Trophoblast cell (in vitro differentiated cells and primary cell): ENCODE results near the gene HDAC7.
A peak's percentile ranks its signal among the peaks of the same experiment; 100 is the strongest.

Experiments used
- DNase-seq, 2 donors: peaks; one replicate each; pipeline ENCODE4 v3.0.0-alpha.2; 2016
- H2AFZ ChIP-seq: 2 replicates; pipeline ENCODE4 v1.6.1; 2013; ENCODE audit warnings: low read length, moderate library complexity, mild to moderate bottlenecking; ENCODE audit not compliant: insufficient read depth, poor library complexity
- H2AK5ac ChIP-seq: 2 replicates; pipeline ENCODE4 v1.6.1; 2013; ENCODE audit warnings: mild to moderate bottlenecking, low read length
- H2BK120ac ChIP-seq: 2 replicates; pipeline ENCODE4 v1.6.1; 2013; ENCODE audit warnings: low read length, mild to moderate bottlenecking, moderate library complexity; ENCODE audit not compliant: insufficient read depth, poor library complexity
- H2BK12ac ChIP-seq: 2 replicates; pipeline ENCODE4 v1.6.1; 2013; ENCODE audit warnings: mild to moderate bottlenecking, low read length, moderate library complexity
- H2BK5ac ChIP-seq: 2 replicates; pipeline ENCODE4 v1.6.1; 2013; ENCODE audit warnings: low read length, low read depth, moderate library complexity, mild to moderate bottlenecking; ENCODE audit not compliant: poor library complexity
- H3K14ac ChIP-seq: 2 replicates; pipeline ENCODE4 v1.6.1; 2013; ENCODE audit warnings: mild to moderate bottlenecking, low read length
- H3K18ac ChIP-seq: 2 replicates; pipeline ENCODE4 v1.6.1; 2013; ENCODE audit warnings: mild to moderate bottlenecking, low read length
- H3K23ac ChIP-seq: 2 replicates; pipeline ENCODE4 v1.6.1; 2013; ENCODE audit warnings: low read length
- H3K27ac ChIP-seq: 2 replicates; pipeline ENCODE4 v1.5.1; 2013; ENCODE audit warnings: low read depth, mild to moderate bottlenecking, inconsistent platforms, low read length, moderate library complexity
- H3K27me3 ChIP-seq: 2 replicates; pipeline ENCODE4 v1.6.1; 2013; ENCODE audit warnings: inconsistent platforms, mild to moderate bottlenecking, low read length, moderate library complexity; ENCODE audit not compliant: insufficient read depth
- H3K36me3 ChIP-seq, 2 experiments: 1 replicate in 1 of 2; 2 replicates in 1 of 2; pipeline ENCODE4 v1.6.1; 2013; ENCODE audit warnings: low read length in 2 of 2, mild to moderate bottlenecking in 2 of 2, moderate library complexity in 1 of 2; ENCODE audit not compliant: insufficient read depth in 2 of 2, control insufficient read depth in 1 of 2
- H3K4ac ChIP-seq: 2 replicates; pipeline ENCODE4 v1.6.1; 2013; ENCODE audit warnings: low read depth, mild to moderate bottlenecking, low read length, moderate library complexity
- H3K4me1 ChIP-seq, 2 experiments: 1 replicate in 1 of 2; 2 replicates in 1 of 2; pipeline ENCODE4 v1.6.1; 2013; ENCODE audit warnings: low read length in 2 of 2, mild to moderate bottlenecking in 2 of 2, moderate library complexity in 1 of 2; ENCODE audit not compliant: insufficient read depth in 2 of 2, control insufficient read depth in 1 of 2
- H3K4me2 ChIP-seq: 2 replicates; pipeline ENCODE4 v1.6.1; 2013; ENCODE audit warnings: inconsistent platforms, mild to moderate bottlenecking, low read length, moderate library complexity
- H3K4me3 ChIP-seq: 2 replicates; pipeline ENCODE4 v1.5.1; 2013; ENCODE audit warnings: mild to moderate bottlenecking, low read depth, low read length, inconsistent platforms
- H3K79me1 ChIP-seq: one replicate; pipeline ENCODE4 v1.6.1; 2013; ENCODE audit warnings: low read length
- H3K79me2 ChIP-seq: 2 replicates; pipeline ENCODE4 v1.6.1; 2013; ENCODE audit warnings: low read length, mild to moderate bottlenecking; ENCODE audit not compliant: control insufficient read depth, insufficient read depth, poor library complexity
- H3K9ac ChIP-seq: 2 replicates; pipeline ENCODE4 v1.6.1; 2013; ENCODE audit warnings: mild to moderate bottlenecking, low read length
- H3K9me3 ChIP-seq: 2 replicates; pipeline ENCODE4 v1.6.1; 2013; ENCODE audit warnings: low read depth, mild to moderate bottlenecking, control low read depth, inconsistent platforms, low read length; ENCODE audit not compliant: insufficient read depth
- H4K12ac ChIP-seq: 2 replicates; pipeline ENCODE4 v1.6.1; 2013; ENCODE audit warnings: low read depth, mild to moderate bottlenecking, low read length, moderate library complexity
- H4K8ac ChIP-seq: 2 replicates; pipeline ENCODE4 v1.6.1; 2013; ENCODE audit warnings: low read depth, mild to moderate bottlenecking, low read length, moderate library complexity
- H4K91ac ChIP-seq: one replicate; pipeline ENCODE4 v1.6.1; 2013; ENCODE audit warnings: low read depth, mild to moderate bottlenecking, low read length, moderate library complexity
- WGBS: extraction: QIAGEN DNeasy Blood & Tissue Kit; methylation state at CpG from one replicate; pipeline ENCODE4 v1.1.7; 2013; ENCODE audit warnings: missing lambda C conversion rate; ENCODE audit not compliant: insufficient read length, insufficient coverage; ENCODE audit errors: extremely low coverage; 5-methylcytosine and 5-hydroxymethylcytosine counted together

Gene HDAC7

GRCh38 chr12:47832263-47832933 is 12.7 kb upstream of the HDAC7 start:
- Histone ChIP-seq H3K79me2 (peaks cover 3% of the 10 kb centered on the region), H4K8ac (no peak overlapping the region), H3K18ac (no peak overlapping the region), H4K91ac (peak overlapping the region; percentile 19), H2AK5ac (peak overlapping the region; percentile 79), H3K4me3 (no peak overlapping the region), H3K4ac (no peak overlapping the region), H3K9me3 (no peaks in the 10 kb centered on the region), H3K36me3 (no peaks in the 10 kb centered on the region), H2BK5ac (no peak overlapping the region), H3K4me1 (peaks cover 36 to 37% of the 10 kb centered on the region in 2 experiments), H3K14ac (no peak overlapping the region), H4K12ac (no peak overlapping the region), H3K27me3 (no peaks in the 10 kb centered on the region), H3K23ac (no peak overlapping the region), H2BK120ac (no peak overlapping the region), H2BK12ac (peak overlapping the region; percentile 38), H3K79me1 (peaks cover 30% of the 10 kb centered on the region), H3K27ac (no peak overlapping the region), H3K4me2 (no peak overlapping the region), H3K9ac (no peak overlapping the region), H2AFZ (no peak overlapping the region)
- DNase-seq = no peak
- no CpG with 5 or more reads among the region's 13 CpGs for WGBS

GRCh38 chr12:47829584-47829983 is 9.9 kb upstream of the HDAC7 start:
- Histone ChIP-seq H3K4me3 (no peak overlapping the region), H2AFZ (no peak overlapping the region), H4K12ac (no peak overlapping the region), H3K27ac (peak overlapping the region; percentile 12), H3K4ac (no peak overlapping the region), H2BK120ac (peak overlapping the region; percentile 74), H3K36me3 (no peaks in the 10 kb centered on the region), H2AK5ac (peak overlapping the region; percentile 12), H2BK12ac (peak overlapping the region; percentile 83), H3K9me3 (no peaks in the 10 kb centered on the region), H3K27me3 (no peaks in the 10 kb centered on the region), H3K14ac (no peak overlapping the region), H4K8ac (no peak overlapping the region), H3K79me1 (peaks cover 18% of the 10 kb centered on the region), H3K23ac (no peak overlapping the region), H3K9ac (no peak overlapping the region), H3K18ac (no peak overlapping the region), H2BK5ac (peak overlapping the region; percentile 1), H4K91ac (peak overlapping the region; percentile 82), H3K4me2 (no peak overlapping the region), H3K79me2 (no peaks in the 10 kb centered on the region), H3K4me1 (peaks cover 24% of the 10 kb centered on the region in 2 experiments)
- WGBS = no CpG with 5 or more reads among the region's 4 CpGs
- DNase-seq = no peak

GRCh38 chr12:47828976-47829482 is 9.3 kb upstream of the HDAC7 start:
- Histone ChIP-seq H2AFZ (peak overlapping the region; percentile 9), H3K4me3 (no peak overlapping the region), H3K79me1 (peaks cover 18% of the 10 kb centered on the region), H2BK5ac (peak overlapping the region; percentile 1), H3K18ac (peak overlapping the region; percentile 8), H2AK5ac (no peak overlapping the region), H3K9ac (no peak overlapping the region), H4K12ac (no peak overlapping the region), H4K91ac (peak overlapping the region; percentile 82), H3K4ac (no peak overlapping the region), H3K27ac (peak overlapping the region; percentile 12), H3K4me1 (peaks cover 19 to 22% of the 10 kb centered on the region in 2 experiments), H2BK120ac (peak overlapping the region; percentile 74), H3K9me3 (no peaks in the 10 kb centered on the region), H3K4me2 (no peak overlapping the region), H3K23ac (no peak overlapping the region), H3K27me3 (no peaks in the 10 kb centered on the region), H3K14ac (peak overlapping the region; percentile 16), H3K79me2 (no peaks in the 10 kb centered on the region), H4K8ac (peak overlapping the region; percentile 64), H3K36me3 (no peaks in the 10 kb centered on the region), H2BK12ac (peak overlapping the region; percentile 83)
- WGBS = no CpG with 5 or more reads among the region's 7 CpGs
- no peak for DNase-seq

- Histone ChIP-seq H2BK12ac (peak overlapping the region; percentile 90), H3K14ac (peak overlapping the region; percentile 94), H3K79me2 (no peaks in the 10 kb centered on the region), H3K4me1 (peaks cover 19% of the 10 kb centered on the region in 2 experiments), H4K8ac (peak overlapping the region; percentile 88), H3K4ac (peak overlapping the region; percentile 28), H2BK5ac (peak overlapping the region; percentile 70), H4K12ac (no peak overlapping the region), H3K9me3 (no peaks in the 10 kb centered on the region), H3K36me3 (no peaks in the 10 kb centered on the region), H3K23ac (no peak overlapping the region), H3K79me1 (peaks cover 14% of the 10 kb centered on the region), H4K91ac (peak overlapping the region; percentile 91), H2BK120ac (peak overlapping the region; percentile 52), H3K4me3 (no peak overlapping the region), H2AK5ac (peak overlapping the region; percentile 99), H3K27me3 (no peaks in the 10 kb centered on the region), H3K18ac (peak overlapping the region; percentile 87), H3K9ac (no peak overlapping the region), H2AFZ (peak overlapping the region; percentile 83), H3K4me2 (no peak overlapping the region), H3K27ac (peak overlapping the region; percentile 73)
- WGBS = no CpG with 5 or more reads among the region's 14 CpGs
- DNase-seq = no peak
Measured at GRCh38 chr12:47828008-47828975, 8.6 kb upstream of the HDAC7 start.
